Suprapubic skin (tissue), 4 donors: Measurements from ENCODE around the gene PRKCE.

Source experiments
- CTCF ChIP-seq, 2 donors: fragments of 200-600 bp in 1 of 2; fragments of 450-650 bp in 1 of 2; sonication (generic) in 1 of 2; IDR thresholded peaks; one replicate each; pipeline ENCODE4 v1.5.1; 2016 to 2019; ENCODE audit warnings: antibody characterized with exemption in 2 of 2, mild to moderate bottlenecking in 1 of 2, moderate library complexity in 1 of 2
- POLR2A ChIP-seq, 2 donors: fragments of 450-650 bp; IDR thresholded peaks; one replicate each; pipeline ENCODE4 v1.6.1; 2017; ENCODE audit warnings: antibody characterized with exemption in 2 of 2, mild to moderate bottlenecking in 2 of 2, moderate library complexity in 2 of 2
- POLR2AphosphoS5 ChIP-seq, 3 donors: sonication (generic); formaldehyde crosslinking; IDR thresholded peaks; one replicate each; pipeline ENCODE4 v1.6.1; 2017; ENCODE audit warnings: antibody characterized with exemption in 3 of 3

DNA sequence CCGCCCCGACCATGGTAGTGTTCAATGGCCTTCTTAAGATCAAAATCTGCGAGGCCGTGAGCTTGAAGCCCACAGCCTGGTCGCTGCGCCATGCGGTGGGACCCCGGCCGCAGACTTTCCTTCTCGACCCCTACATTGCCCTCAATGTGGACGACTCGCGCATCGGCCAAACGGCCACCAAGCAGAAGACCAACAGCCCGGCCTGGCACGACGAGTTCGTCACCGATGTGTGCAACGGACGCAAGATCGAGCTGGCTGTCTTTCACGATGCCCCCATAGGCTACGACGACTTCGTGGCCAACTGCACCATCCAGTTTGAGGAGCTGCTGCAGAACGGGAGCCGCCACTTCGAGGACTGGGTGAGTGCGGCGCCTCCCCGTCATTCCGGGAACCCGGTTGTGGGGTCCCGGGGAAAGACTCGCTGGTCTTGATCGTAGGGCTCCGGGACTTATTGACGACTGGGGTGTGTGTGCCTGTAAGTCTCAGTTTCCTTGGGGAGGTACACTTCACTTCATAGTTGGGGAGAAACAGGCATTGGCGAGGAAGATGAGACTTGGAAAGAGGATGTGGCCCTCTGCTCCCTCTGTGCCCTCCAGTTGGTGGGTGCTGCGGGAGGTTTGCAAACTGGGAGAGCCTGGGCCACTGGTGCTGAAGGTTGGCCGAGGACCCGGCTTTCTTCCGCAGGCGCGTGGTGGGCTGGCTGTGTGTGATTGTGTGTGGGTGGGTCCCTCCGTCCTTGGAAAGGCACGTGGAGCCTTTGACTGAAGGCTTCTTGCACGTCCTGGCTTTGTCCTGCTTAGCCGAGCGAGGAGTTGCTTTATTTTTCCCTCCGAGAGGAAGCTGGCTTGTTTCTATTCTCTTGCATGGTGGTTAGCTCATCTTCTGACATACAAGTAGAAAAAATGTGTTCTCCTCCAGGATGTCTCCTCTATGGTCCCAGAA lies 886 bp downstream of the PRKCE start:
- TF ChIP-seq POLR2A (IDR thresholded peaks at IDR 0.05) = no peak
- no peak for TF ChIP-seq CTCF (IDR thresholded peaks at IDR 0.05)
- TF ChIP-seq POLR2AphosphoS5 (IDR thresholded peaks at IDR 0.05) = no peak
